GM23338 (cell line): ENCODE measurements around the gene PNPO. TPM values are rescaled to one million over a fixed set of nuclear protein-coding genes. Genes with fewer than 3 reads are reported as not detected.

Experiments used
- ATAC-seq: fragments of 200-7000 bp; cut with Tn5 transposase; 3 replicates; pipeline ENCODE4 v1.9.1; 2020
- DNase-seq: peaks from one replicate; pipeline ENCODE4 v3.0.0-alpha.2; 2015; ENCODE audit warnings: low spot score
- H2AFZ ChIP-seq: fragments of 200-600 bp; sonication (generic); 2 replicates; pipeline ENCODE4 v1.8.0; 2016; ENCODE audit warnings: antibody characterized with exemption, mild to moderate bottlenecking, moderate library complexity
- H3F3A ChIP-seq: fragments of 200-600 bp; sonication (generic); replicated peaks from 2 replicates; pipeline ENCODE4 v1.8.0; 2017; ENCODE audit warnings: antibody characterized with exemption, mixed run types, low read depth
- H3K27ac ChIP-seq: fragments of 200-600 bp; sonication (generic); 2 replicates; pipeline ENCODE4 v1.6.1; 2016; ENCODE audit warnings: low read depth
- H3K27me3 ChIP-seq: fragments of 200-600 bp; sonication (generic); 2 replicates; pipeline ENCODE4 v1.8.0; 2016; ENCODE audit warnings: mild to moderate bottlenecking, mixed run types, moderate library complexity; ENCODE audit not compliant: insufficient read depth
- H3K36me3 ChIP-seq: fragments of 200-600 bp; sonication (generic); 2 replicates; pipeline ENCODE4 v1.8.0; 2016; ENCODE audit warnings: mild to moderate bottlenecking; ENCODE audit not compliant: insufficient read depth
- H3K4me1 ChIP-seq: fragments of 200-600 bp; sonication (generic); 2 replicates; pipeline ENCODE4 v1.8.0; 2016; ENCODE audit warnings: mild to moderate bottlenecking, moderate library complexity; ENCODE audit not compliant: insufficient read depth
- H3K4me2 ChIP-seq: fragments of 200-600 bp; sonication (generic); 2 replicates; pipeline ENCODE4 v1.7.1; 2017; ENCODE audit warnings: mixed run types
- H3K4me3 ChIP-seq: fragments of 200-600 bp; sonication (generic); 2 replicates; pipeline ENCODE4 v1.6.1; 2016; ENCODE audit warnings: mixed run types
- H3K79me2 ChIP-seq: fragments of 200-600 bp; sonication (generic); replicated peaks from 2 replicates; pipeline ENCODE4 v1.8.0; 2017; ENCODE audit warnings: mild to moderate bottlenecking; ENCODE audit not compliant: insufficient read depth
- H3K9me2 ChIP-seq: fragments of 200-600 bp; sonication (generic); 2 replicates; pipeline ENCODE4 v1.8.0; 2017; ENCODE audit not compliant: insufficient read depth
- H4K20me1 ChIP-seq: fragments of 200-600 bp; sonication (generic); replicated peaks from 2 replicates; pipeline ENCODE4 v1.8.0; 2017; ENCODE audit warnings: mild to moderate bottlenecking; ENCODE audit not compliant: insufficient read depth
- H3K27ac Mint-ChIP-seq: 2 replicates; pipeline ENCODE4 v1.8.0; 2020; ENCODE audit warnings: inconsistent platforms, mild to moderate bottlenecking, moderate library complexity, mixed read lengths
- H3K27me3 Mint-ChIP-seq: 3 replicates; pipeline ENCODE4 v1.8.0; 2022; ENCODE audit warnings: low read depth, mild to moderate bottlenecking, moderate library complexity, mixed read lengths, inconsistent platforms; ENCODE audit not compliant: insufficient read depth, poor library complexity
- H3K36me3 Mint-ChIP-seq: 3 replicates; pipeline ENCODE4 v1.8.0; 2021; ENCODE audit warnings: low read depth, mild to moderate bottlenecking, inconsistent platforms, moderate library complexity, mixed read lengths
- H3K4me1 Mint-ChIP-seq: 3 replicates; pipeline ENCODE4 v1.8.0; 2020; ENCODE audit warnings: mild to moderate bottlenecking, inconsistent platforms, mixed read lengths
- H3K4me3 Mint-ChIP-seq: 3 replicates; pipeline ENCODE4 v1.8.0; 2021; ENCODE audit warnings: moderate library complexity, mild to moderate bottlenecking, inconsistent platforms, mixed read lengths
- H3K9me3 Mint-ChIP-seq: 3 replicates; pipeline ENCODE4 v1.8.0; 2020; ENCODE audit warnings: moderate library complexity, mild to moderate bottlenecking, inconsistent platforms, mixed read lengths
- CREB1 ChIP-seq: fragments of 250-450 bp; sonication (Bioruptor Pico); IDR thresholded peaks from 2 replicates; pipeline ENCODE4 v1.5.0; 2020; ENCODE audit warnings: low read depth, mild to moderate bottlenecking, moderate library complexity
- EZH2 ChIP-seq: fragments of 200-600 bp; sonication (generic); IDR thresholded peaks from one replicate; pipeline ENCODE4 v1.8.0; 2017; ENCODE audit warnings: antibody characterized with exemption, mild to moderate bottlenecking, low read depth; ENCODE audit not compliant: unreplicated experiment
- REST ChIP-seq: IDR thresholded peaks from one replicate; pipeline ENCODE4 v1.6.1; 2018; ENCODE audit warnings: antibody characterized with exemption; ENCODE audit not compliant: unreplicated experiment
- STAT1 ChIP-seq: IDR thresholded peaks from one replicate; pipeline ENCODE4 v1.6.1; 2016; ENCODE audit warnings: antibody characterized with exemption; ENCODE audit not compliant: unreplicated experiment
- ZNF331 ChIP-seq: fragments of 250-450 bp; sonication (Bioruptor Pico); IDR thresholded peaks from 2 replicates; pipeline ENCODE4 v1.5.0; 2020; ENCODE audit warnings: low read depth, mild to moderate bottlenecking, moderate library complexity
- ZNF462 ChIP-seq: fragments of 250-450 bp; sonication (Bioruptor Pico); IDR thresholded peaks from 2 replicates; pipeline ENCODE4 v1.5.0; 2020; ENCODE audit warnings: mild to moderate bottlenecking, moderate library complexity
- polyA plus RNA-seq: library from polyadenylated mRNA; unstranded; fragments of >200 nt; fragmentation: Nextera tagmentation; extraction: Ambion mirVana; gene quantifications from 2 replicates; pipeline ENCODE4 v1.2.1, GENCODE V29; 2016
- total RNA-seq: library from RNA; depleted of rRNA; stranded (reverse); fragments of >200 nt; shearing (Covaris generic); gene quantifications from 2 replicates; pipeline ENCODE4 v1.2.3, GENCODE V29; 2014

Gene PNPO
- total and polyA plus RNA-seq, 2 experiments from 2014 or later: 5.0 to 12.7 TPM

GRCh38 chr17:47949946-47950345 lies 8.6 kb downstream of the PNPO start (continued):
- no peak for TF ChIP-seq ZNF462 (CRISPR knock-in tag)
- TF ChIP-seq ZNF331 (CRISPR knock-in tag): no peak

GRCh38 chr17:47950448-47950847 lies 9.1 kb downstream of the PNPO start:
- Mint-ChIP-seq H3K9me3 (no peaks in the 10 kb centered on the region), H3K4me1 (peaks cover 19% of the 10 kb centered on the region), H3K27me3 (peaks cover 4% of the 10 kb centered on the region), H3K27ac (no peak overlapping the region), H3K36me3 (no peaks in the 10 kb centered on the region; the same call in 1 of the 3 replicates), H3K4me3 (no peak overlapping the region)
- Histone ChIP-seq H3K27ac (no peak overlapping the region), H3K36me3 (no peaks in the 10 kb centered on the region), H2AFZ (no peak overlapping the region), H4K20me1 (no peaks in the 10 kb centered on the region), H3K79me2 (no peaks in the 10 kb centered on the region), H3K27me3 (no peaks in the 10 kb centered on the region), H3K4me1 (0 out of 2 replicates have a peak, but pooled peaks cover 5% of the 10 kb centered on the region), H3F3A (peaks cover 2% of the 10 kb centered on the region; the same call in 1 of the 2 replicates), H3K9me2 (no peaks in the 10 kb centered on the region), H3K4me3 (no peak overlapping the region), H3K4me2 (no peak overlapping the region)
- ATAC-seq (no peak), DNase-seq (no peak)
- TF ChIP-seq REST (no peak), CREB1 (CRISPR knock-in tag) (no peak), STAT1 (no peak), ZNF462 (CRISPR knock-in tag) (no peak), EZH2 (no peak)
